GM12801 (cell line): ENCODE results near the gene CXCL13.

ENCODE experiments used
- CTCF ChIP-seq: IDR thresholded peaks from one replicate; pipeline ENCODE4 v1.5.1; 2011; ENCODE audit warnings: control low read depth; ENCODE audit not compliant: insufficient read length; ENCODE audit errors: extremely low read depth

The CXCL13 gene

GRCh38 chr4:77615153-77615552 is 9.5 kb downstream of the CXCL13 start:
- TF ChIP-seq CTCF = no peak

GRCh38 chr4:77617203-77617602 is 11.6 kb downstream of the CXCL13 start:
- TF ChIP-seq CTCF = no peak

- TF ChIP-seq CTCF = no peak
Measured at GRCh38 chr4:77618383-77619241, 13.0 kb downstream of the CXCL13 start.

- TF ChIP-seq CTCF = no peak
Measured at GRCh38 chr4:77619408-77619807, 13.8 kb downstream of the CXCL13 start.

GRCh38 chr4:77621254-77621653 is 15.6 kb downstream of the CXCL13 start:
- no peak for TF ChIP-seq CTCF

GRCh38 chr4:77623091-77623490 is 17.5 kb downstream of the CXCL13 start:
- no peak for TF ChIP-seq CTCF

- no peak for TF ChIP-seq CTCF
Measured at GRCh38 chr4:77624213-77624612, 18.6 kb downstream of the CXCL13 start.
